ENCODE measurements around the gene SLC6A3.

DNA sequence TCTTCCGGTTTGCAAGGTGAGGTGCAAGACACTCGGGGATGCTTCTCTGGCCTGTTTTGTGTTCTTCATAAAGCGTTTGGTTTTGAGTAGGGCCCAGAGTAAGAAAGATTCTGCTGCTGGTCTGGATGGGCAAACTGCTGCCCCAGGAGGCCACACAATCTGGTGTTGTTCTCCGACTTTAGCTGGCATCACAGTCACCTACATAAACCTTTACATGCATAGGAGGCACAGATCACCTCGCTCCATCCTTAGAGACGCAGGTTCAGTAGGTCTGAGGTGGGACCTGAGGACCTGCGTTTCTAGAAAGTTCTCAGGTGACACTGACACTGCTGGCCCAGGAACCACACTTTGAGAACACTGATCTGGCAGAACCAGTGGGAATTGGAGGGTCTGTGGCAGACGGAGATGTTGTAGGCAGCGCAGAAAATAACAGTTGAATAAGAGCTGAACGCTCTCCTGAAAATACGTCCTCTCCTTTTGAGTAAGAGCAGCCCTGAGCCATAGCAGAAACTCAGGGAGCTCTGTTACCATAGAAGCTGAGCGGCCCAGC, 3.9 kb upstream of the SLC6A3 start:
- TF ChIP-seq, protein P1, sequence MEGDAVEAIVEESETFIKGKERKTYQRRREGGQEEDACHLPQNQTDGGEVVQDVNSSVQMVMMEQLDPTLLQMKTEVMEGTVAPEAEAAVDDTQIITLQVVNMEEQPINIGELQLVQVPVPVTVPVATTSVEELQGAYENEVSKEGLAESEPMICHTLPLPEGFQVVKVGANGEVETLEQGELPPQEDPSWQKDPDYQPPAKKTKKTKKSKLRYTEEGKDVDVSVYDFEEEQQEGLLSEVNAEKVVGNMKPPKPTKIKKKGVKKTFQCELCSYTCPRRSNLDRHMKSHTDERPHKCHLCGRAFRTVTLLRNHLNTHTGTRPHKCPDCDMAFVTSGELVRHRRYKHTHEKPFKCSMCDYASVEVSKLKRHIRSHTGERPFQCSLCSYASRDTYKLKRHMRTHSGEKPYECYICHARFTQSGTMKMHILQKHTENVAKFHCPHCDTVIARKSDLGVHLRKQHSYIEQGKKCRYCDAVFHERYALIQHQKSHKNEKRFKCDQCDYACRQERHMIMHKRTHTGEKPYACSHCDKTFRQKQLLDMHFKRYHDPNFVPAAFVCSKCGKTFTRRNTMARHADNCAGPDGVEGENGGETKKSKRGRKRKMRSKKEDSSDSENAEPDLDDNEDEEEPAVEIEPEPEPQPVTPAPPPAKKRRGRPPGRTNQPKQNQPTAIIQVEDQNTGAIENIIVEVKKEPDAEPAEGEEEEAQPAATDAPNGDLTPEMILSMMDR (IDR thresholded peaks at IDR 0.05): no peak
- no peak for TF ChIP-seq POLR2A (IDR thresholded peaks at IDR 0.05)

Data from uterus (tissue), 2 donors.